ENCODE data around the gene IL10RA. TPM values are rescaled to one million over a fixed set of nuclear protein-coding genes. Genes with fewer than 3 reads are reported as not detected.

IL10RA gene
- total RNA-seq, 1 donor = not detected

DNA sequence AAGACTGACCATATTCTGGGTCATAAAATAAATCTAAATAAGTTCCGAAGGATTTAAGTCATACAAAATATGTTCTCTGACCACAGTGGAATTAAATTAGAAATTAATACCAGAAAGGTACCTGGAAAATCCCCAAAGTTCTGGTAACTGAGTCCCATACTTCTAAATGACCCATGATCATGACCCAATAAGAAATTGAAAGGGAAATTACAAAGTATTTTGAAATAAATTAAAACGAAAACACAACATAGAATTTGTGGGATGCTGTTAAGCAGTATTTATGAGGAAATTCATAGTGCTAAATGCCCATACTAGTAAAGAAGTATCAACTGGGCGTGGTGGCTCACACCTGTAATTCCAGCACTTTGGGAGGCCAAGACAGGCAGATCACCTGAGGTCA is 23.4 kb upstream of the IL10RA start:
- H3K4me3 ChIP-seq (ENCODE audit: low read depth, low read length) = no peak overlapping the region
- DNase-seq (ENCODE audit: low read depth) = no peak
- TF ChIP-seq, protein P1, sequence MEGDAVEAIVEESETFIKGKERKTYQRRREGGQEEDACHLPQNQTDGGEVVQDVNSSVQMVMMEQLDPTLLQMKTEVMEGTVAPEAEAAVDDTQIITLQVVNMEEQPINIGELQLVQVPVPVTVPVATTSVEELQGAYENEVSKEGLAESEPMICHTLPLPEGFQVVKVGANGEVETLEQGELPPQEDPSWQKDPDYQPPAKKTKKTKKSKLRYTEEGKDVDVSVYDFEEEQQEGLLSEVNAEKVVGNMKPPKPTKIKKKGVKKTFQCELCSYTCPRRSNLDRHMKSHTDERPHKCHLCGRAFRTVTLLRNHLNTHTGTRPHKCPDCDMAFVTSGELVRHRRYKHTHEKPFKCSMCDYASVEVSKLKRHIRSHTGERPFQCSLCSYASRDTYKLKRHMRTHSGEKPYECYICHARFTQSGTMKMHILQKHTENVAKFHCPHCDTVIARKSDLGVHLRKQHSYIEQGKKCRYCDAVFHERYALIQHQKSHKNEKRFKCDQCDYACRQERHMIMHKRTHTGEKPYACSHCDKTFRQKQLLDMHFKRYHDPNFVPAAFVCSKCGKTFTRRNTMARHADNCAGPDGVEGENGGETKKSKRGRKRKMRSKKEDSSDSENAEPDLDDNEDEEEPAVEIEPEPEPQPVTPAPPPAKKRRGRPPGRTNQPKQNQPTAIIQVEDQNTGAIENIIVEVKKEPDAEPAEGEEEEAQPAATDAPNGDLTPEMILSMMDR (IDR thresholded peaks at IDR 0.05; ENCODE audit: insufficient read depth, low read length) = no peak

DNA sequence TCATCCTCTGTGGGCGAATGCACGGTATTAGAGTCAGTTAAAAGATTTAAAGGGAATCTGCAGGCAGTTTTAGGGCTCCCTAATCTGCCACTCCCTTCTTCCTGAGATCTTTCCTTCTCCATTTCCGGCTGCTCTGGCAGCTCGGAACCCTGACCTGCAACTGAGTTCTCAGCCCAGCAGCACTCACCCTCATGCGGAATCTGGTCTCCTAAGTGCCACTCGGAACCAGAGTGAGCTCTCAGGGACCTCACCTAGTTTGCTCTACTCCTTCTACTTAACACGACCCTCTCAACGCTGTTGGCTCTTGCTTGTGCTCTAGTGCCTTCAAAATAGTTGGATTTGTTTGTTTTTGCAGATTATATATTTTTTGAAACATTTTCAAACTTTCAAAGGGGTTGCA is 19.3 kb upstream of the IL10RA start:
- H3K4me3 ChIP-seq (ENCODE audit: low read depth, low read length) = no peak overlapping the region
- TF ChIP-seq, protein P1 (IDR thresholded peaks at IDR 0.05; ENCODE audit: insufficient read depth, low read length) = no peak
- DNase-seq (ENCODE audit: low read depth) = no peak

DNA sequence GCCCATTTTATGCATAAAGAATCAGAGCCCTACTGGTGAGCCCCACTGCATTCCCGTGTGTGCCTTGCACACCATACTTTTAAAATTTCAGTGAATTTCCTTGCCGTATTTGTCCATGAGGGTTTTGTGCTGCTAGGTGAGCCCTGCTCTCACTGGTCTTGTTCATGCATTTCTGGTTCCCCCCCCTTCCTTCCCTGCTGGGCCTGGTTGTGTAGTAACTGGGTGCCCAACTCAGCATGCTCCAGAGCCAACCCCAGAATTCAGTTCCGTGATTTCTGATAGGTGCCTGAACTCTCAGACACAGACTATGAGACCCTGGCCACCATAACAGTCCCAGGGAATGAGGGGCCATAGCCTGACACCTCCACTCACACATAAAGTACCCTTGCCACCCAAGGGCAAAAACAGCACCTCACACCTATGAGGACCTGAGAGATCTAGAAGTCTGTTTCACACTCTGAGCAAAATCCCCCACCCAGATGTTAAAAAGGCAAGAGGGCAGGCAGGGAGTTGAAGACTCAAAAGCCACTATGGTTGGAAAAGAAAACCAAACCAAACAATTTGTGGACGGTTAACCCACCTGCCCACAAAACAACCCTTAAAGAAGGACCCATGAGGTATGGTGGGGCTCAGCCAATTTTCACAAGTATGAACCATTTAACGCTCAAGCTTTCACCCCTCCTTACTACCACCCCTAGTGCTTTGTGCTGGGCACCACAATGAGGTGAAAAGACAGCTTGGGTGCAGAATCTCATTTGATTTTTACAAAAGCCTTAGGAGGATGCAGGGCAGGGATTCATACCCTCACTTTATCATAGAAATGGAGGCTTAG is 16.8 kb upstream of the IL10RA start:
- TF ChIP-seq, protein P1 (IDR thresholded peaks at IDR 0.05; ENCODE audit: insufficient read depth, low read length) = no peak
- H3K4me3 ChIP-seq (ENCODE audit: low read depth, low read length) = no peak overlapping the region
- DNase-seq (ENCODE audit: low read depth) = no peak

DNA sequence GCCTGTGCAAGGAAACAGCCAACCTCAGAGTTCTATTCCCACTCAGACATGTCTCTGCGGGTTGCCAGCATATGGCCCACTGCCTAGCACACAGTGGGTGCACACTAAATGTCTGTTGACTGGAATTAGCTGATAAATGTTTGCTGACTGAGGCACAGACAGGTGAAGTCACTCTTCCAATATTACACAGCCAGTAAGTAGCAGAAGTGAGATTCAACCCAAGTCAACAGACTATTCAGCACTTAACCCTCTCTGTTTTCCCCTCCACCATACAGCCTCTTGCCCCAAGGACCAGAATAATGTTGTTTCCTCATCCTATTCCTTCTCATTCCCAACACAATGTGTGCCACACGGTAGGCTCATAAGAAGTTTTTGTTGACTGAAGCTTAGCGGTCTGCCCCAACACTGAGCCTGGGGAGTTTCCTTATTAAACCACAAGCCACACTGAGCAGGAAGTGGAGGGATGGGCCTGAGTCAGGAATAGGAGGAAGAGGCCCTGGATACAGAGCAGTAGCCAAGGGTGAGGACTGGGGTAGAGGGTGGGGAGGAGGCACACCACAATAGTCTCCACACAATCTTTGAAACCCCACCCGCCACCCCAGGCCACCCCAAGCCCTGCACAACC is 15.7 kb upstream of the IL10RA start:
- DNase-seq (ENCODE audit: low read depth) = no peak
- no peak overlapping the region for H3K4me3 ChIP-seq (ENCODE audit: low read depth, low read length)
- TF ChIP-seq, protein P1 (IDR thresholded peaks at IDR 0.05; ENCODE audit: insufficient read depth, low read length) = no peak

DNA sequence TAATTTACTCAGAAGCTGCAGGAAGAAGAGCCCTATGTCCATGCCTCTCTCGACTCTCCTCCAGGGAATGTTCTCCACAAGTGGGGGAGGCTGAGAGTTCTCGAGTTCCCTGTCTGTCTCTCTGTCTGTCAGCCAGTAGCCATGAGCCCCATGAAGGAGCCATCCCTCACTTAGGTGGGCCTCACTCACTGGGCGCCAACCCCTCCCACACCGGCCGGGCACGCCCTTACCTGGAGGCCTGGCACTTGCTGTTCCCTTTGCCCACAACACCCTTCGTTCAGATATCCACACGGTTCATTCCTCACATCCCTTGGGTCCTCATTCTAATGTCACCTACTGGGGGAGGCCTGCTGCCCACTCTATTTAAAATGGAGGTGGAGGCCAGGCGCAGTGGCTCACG is 14.2 kb upstream of the IL10RA start:
- DNase-seq (ENCODE audit: low read depth) = no peak
- H3K4me3 ChIP-seq (ENCODE audit: low read depth, low read length) = no peak overlapping the region
- TF ChIP-seq, protein P1 (IDR thresholded peaks at IDR 0.05; ENCODE audit: insufficient read depth, low read length) = no peak

DNA sequence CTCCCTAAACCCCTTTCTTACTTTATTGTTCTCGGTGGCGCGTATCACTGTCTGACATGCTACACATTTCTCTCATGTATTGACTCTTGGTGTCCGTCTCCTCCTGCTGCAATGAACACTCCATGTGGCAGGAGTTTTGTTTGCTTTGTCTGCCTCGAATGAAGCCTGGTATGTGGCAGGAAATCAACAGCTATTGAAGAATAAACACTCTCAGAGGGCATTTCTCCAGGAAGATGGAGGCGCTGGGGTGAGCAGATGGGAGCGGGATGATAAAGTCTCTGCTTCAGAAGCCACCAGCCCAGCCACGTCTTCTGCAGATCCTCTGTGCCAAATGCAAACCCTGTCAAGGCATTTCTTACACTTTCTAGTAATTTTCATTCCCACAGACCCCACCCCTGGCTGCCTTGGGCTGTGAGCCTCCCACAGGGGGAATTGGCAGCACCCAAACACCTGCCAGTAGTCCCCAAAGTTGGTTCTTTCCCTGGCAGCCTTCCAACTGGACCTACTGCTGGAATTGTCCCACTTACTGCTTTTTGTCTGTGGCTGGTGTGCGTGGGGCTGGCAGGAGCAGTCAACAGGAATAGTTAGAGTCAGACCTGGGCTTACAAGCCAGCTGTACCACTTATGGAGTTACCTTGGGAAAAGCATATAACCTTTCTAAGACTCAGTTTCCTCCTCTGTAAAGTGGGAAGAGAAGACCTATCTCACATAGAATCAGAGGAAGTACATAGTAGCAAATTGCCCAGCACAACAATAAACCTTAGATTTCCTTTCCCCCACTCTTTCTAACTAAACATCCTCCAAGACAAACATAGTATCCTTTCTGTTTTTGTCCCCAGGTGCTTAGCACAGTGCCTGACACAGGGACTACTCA is 13.3 kb upstream of the IL10RA start:
- TF ChIP-seq, protein P1 (IDR thresholded peaks at IDR 0.05; ENCODE audit: insufficient read depth, low read length) = no peak
- no peak for DNase-seq (ENCODE audit: low read depth)
- no peak overlapping the region for H3K4me3 ChIP-seq (ENCODE audit: low read depth, low read length)

Measured in fibroblast of the aortic adventitia (primary cell).